HEK293T (cell line): Measurements from ENCODE around the gene ANO4.

Source experiments
- CTCF ChIA-PET: fragments of 350-600 bp; formaldehyde crosslinking; extraction: SDS; loops from one replicate; lab custom pipeline; 2021; ENCODE audit warnings: antibody characterized with exemption, inconsistent platforms; lab: Yijun Ruan, JAX
- POLR2A ChIA-PET: fragments of 350-600 bp; formaldehyde crosslinking; extraction: SDS; loops from one replicate; lab custom pipeline; 2020; ENCODE audit warnings: antibody characterized with exemption, inconsistent platforms; lab: Yijun Ruan, JAX
- DNase-seq: peaks from one replicate; pipeline ENCODE4 v3.0.0; 2012; ENCODE audit warnings: mixed read lengths; ENCODE audit errors: extremely low spot score
- ARNT ChIP-seq: fragments of 450-650 bp; IDR thresholded peaks from 2 replicates; pipeline ENCODE4 v1.6.1; 2017; ENCODE audit warnings: mild to moderate bottlenecking
- BHLHE40 ChIP-seq: fragments of 450-650 bp; IDR thresholded peaks from 2 replicates; pipeline ENCODE4 v1.6.1; 2016; ENCODE audit warnings: mild to moderate bottlenecking, moderate library complexity, borderline replicate concordance
- CTBP1 ChIP-seq: fragments of 450-650 bp; IDR thresholded peaks from 2 replicates; pipeline ENCODE4 v1.6.1; 2016; ENCODE audit warnings: borderline replicate concordance
- ELF4 ChIP-seq: fragments of 450-650 bp; IDR thresholded peaks from 2 replicates; pipeline ENCODE4 v1.6.1; 2017; ENCODE audit warnings: antibody characterized with exemption
- FOXA1 ChIP-seq: fragments of 450-650 bp; IDR thresholded peaks from 2 replicates; pipeline ENCODE4 v1.6.1; 2016; ENCODE audit warnings: mild to moderate bottlenecking
- FOXK2 ChIP-seq: fragments of 450-650 bp; IDR thresholded peaks from 2 replicates; pipeline ENCODE4 v1.6.1; 2016; ENCODE audit warnings: mild to moderate bottlenecking
- FOXM1 ChIP-seq: fragments of 450-650 bp; IDR thresholded peaks from 2 replicates; pipeline ENCODE4 v1.6.1; 2017; ENCODE audit warnings: mild to moderate bottlenecking, borderline replicate concordance
- HDGF ChIP-seq: fragments of 450-650 bp; IDR thresholded peaks from 2 replicates; pipeline ENCODE4 v1.6.1; 2017; ENCODE audit warnings: antibody characterized with exemption, borderline replicate concordance
- L3MBTL2 ChIP-seq: fragments of 450-650 bp; conservative IDR thresholded peaks from 2 replicates; pipeline ENCODE4 v1.6.1; 2016; ENCODE audit warnings: mild to moderate bottlenecking
- LEF1 ChIP-seq: fragments of 450-650 bp; IDR thresholded peaks from 2 replicates; pipeline ENCODE4 v1.6.1; 2017; ENCODE audit warnings: mild to moderate bottlenecking, borderline replicate concordance
- NFRKB ChIP-seq: fragments of 450-650 bp; IDR thresholded peaks from 2 replicates; pipeline ENCODE4 v1.6.1; 2016; ENCODE audit warnings: mild to moderate bottlenecking, moderate library complexity
- SP1 ChIP-seq: fragments of 450-650 bp; IDR thresholded peaks from 2 replicates; pipeline ENCODE4 v1.6.1; 2017
- SUZ12 ChIP-seq: fragments of 450-650 bp; IDR thresholded peaks from 2 replicates; pipeline ENCODE4 v1.6.1; 2016; ENCODE audit warnings: mild to moderate bottlenecking
- TARDBP ChIP-seq: fragments of 450-650 bp; IDR thresholded peaks from 2 replicates; pipeline ENCODE4 v1.6.1; 2016
- ZNF384 ChIP-seq: fragments of 450-650 bp; IDR thresholded peaks from 2 replicates; pipeline ENCODE4 v1.6.1; 2016
- TF ChIP-seq, protein P1 (sequence below): fragments of 450-650 bp; IDR thresholded peaks from 2 replicates; pipeline ENCODE4 v1.6.1; 2016

The ANO4 gene

DNA sequence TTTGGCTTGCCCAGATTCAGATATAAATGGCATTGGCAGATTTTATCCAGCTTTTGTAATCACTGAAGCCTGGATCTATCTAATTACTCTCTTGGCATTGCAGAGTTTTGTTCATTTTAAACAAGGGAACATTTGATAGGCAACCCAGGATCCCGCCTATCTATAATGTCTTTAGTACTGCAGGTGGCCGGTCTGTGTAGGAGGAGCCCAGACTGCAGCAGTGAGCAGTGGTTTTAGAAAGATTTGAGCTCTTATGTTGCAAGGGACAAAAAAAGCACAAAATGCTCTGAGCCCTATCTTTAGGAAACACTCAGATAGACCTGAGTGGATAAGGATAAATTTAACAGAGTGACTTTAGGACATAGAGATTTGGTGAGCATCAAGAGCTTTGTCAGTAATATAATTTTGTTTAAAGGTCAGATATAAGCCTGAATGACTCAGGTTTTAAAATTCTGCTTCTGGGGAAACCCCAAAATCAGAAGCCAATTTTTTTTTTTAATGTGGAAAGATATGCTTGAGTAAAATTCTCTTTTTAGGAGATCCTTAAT is 250.0 kb downstream of the ANO4 start:
- CTCF ChIA-PET, result no interaction called here
- DNase-seq, result no peak
- TF ChIP-seq L3MBTL2, result no peak
- TF ChIP-seq LEF1, result no peak
- TF ChIP-seq NFRKB, result no peak
- no peak for TF ChIP-seq SUZ12
- no peak for TF ChIP-seq FOXK2
- no peak for TF ChIP-seq HDGF
- no peak for TF ChIP-seq BHLHE40
- TF ChIP-seq FOXM1, result no peak
- no peak for TF ChIP-seq ZNF384
- no peak for TF ChIP-seq CTBP1
- TF ChIP-seq SP1, result no peak
- TF ChIP-seq ELF4, result no peak
- no peak for TF ChIP-seq TARDBP
- TF ChIP-seq, protein P1, sequence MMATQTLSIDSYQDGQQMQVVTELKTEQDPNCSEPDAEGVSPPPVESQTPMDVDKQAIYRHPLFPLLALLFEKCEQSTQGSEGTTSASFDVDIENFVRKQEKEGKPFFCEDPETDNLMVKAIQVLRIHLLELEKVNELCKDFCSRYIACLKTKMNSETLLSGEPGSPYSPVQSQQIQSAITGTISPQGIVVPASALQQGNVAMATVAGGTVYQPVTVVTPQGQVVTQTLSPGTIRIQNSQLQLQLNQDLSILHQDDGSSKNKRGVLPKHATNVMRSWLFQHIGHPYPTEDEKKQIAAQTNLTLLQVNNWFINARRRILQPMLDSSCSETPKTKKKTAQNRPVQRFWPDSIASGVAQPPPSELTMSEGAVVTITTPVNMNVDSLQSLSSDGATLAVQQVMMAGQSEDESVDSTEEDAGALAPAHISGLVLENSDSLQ, result no peak
- no peak for TF ChIP-seq FOXA1
- TF ChIP-seq ARNT, result no peak
- POLR2A ChIA-PET, result no interaction called here

DNA sequence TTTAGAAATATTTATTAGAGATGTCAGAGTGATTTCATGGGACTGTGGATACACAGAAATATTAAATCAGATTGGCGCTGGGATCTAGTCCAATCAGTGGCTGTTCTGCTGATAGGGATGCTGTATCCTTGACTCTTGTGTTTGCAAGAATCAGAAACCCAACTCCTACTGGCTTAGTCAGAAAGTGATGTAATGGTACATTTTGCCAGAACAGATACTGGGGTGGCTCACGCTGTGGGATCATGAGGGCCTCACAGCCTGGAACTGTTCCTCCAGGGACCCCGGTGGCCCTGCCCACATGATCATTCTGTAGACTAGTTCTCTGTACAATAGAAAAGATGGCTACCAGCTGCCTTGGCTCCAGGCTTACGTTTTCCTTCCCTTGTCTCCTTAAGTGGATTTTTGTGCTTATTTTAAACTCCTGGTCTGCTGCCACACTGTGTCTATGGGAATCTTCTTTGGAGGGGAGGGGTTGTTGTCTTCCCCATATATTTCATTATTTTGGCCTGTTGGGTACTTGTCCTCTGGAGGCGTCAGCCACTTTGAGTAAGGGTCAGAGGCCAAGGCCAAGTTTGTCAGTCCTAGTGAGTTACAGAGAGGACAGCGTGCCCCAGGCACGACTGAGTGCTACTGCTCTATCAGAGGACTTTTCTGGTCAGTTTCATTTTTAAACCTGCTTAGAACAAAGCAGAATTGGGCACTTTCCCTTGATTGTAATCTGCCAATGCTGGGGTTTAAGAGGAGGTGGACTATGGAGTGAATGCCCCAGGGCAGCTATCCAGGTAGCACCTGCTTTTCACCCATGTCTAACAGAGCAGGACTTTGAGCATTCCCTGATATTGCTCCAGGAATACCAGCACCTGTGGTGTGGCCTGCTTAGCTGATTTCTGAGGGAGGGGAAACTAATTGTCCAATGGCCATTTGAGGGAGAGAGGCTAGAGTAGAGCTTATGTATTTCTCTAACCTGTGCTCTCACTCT is 251.2 kb downstream of the ANO4 start:
- no peak for DNase-seq
- TF ChIP-seq ELF4 (no peak), HDGF (no peak), LEF1 (no peak), TARDBP (no peak), ARNT (no peak), FOXM1 (no peak), SUZ12 (no peak), L3MBTL2 (no peak), SP1 (no peak), FOXA1 (no peak), BHLHE40 (no peak), CTBP1 (no peak), NFRKB (no peak), FOXK2 (no peak)
- TF ChIP-seq, protein P1, result no peak
- ChIA-PET POLR2A (no interaction called here), CTCF (no interaction called here)

DNA sequence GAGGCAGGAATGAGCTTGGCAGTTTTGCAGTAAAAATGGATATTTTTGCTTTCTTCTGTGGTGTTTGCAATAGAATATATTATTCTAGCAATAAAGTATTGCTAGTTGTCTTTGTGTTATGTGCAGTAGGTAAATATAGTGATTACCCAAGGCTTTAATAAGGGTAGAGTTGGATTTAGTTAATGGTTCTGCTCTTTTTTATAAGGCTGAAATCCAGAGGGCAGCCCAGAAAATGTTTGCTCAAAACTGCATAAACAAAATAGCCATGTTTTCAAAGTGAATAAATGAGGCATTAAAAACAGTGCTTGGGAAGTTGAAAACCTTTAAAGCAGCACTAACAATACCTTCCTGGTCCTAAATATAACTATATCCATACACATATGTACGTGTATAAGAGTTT is 253.1 kb downstream of the ANO4 start:
- CTCF ChIA-PET, result no interaction called here
- TF ChIP-seq ELF4 (no peak), BHLHE40 (no peak), TARDBP (no peak), CTBP1 (no peak), SUZ12 (no peak), ARNT (no peak), L3MBTL2 (no peak), NFRKB (no peak), SP1 (no peak), LEF1 (no peak)
- no peak for DNase-seq

DNA sequence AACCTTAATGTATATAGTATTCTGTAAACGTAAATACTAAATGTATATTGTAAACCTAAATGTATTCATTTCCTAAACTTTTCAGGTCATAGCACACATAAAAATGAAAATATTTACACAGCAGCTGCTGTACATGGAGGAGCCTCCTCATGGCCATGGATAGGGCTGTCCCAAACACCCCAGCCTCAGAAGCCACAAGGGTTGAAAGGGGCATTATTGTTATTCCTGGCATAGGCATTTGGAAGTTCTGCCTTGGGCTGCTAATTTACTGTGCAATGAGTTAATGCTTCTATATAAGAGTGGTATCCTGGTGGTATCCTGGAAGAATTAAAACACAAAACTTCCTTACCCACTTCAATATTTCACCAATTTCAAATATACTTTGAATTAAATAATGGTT is 256.1 kb downstream of the ANO4 start:
- TF ChIP-seq TARDBP (no peak), LEF1 (no peak), NFRKB (no peak), ARNT (no peak), FOXK2 (no peak), FOXA1 (no peak), ELF4 (no peak), HDGF (no peak), ZNF384 (no peak), L3MBTL2 (no peak), FOXM1 (no peak)
- ChIA-PET POLR2A (no interaction called here), CTCF (no interaction called here)
- DNase-seq, result no peak

More for the DNA sequence above, 253.1 kb downstream of the ANO4 start:
- POLR2A ChIA-PET, result no interaction called here

DNA sequence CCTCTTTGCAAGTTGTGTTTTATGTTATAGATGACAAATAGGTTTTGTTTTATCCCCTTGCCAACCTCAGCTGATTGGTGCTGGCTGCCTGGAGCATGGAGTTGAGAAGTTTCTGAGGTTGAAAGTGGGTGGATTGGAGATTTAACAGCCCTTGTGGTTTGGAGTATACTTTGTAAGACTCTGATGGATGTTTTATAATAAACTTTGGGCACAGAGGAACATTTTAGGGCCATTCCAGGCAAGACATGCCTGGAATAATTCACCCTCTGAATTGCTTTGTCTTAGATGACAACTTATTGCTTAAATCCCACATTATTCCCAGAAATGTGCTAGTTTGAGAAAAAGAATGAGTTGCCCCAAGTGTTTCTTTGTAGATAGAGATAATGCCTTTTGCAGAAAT is 256.6 kb downstream of the ANO4 start:
- POLR2A ChIA-PET, result no interaction called here
- CTCF ChIA-PET, result no interaction called here
- DNase-seq, result no peak
- no peak for TF ChIP-seq FOXA1
- TF ChIP-seq NFRKB, result no peak
- TF ChIP-seq FOXM1, result no peak
- no peak for TF ChIP-seq BHLHE40
- no peak for TF ChIP-seq ARNT
- TF ChIP-seq SUZ12, result no peak
- TF ChIP-seq HDGF, result no peak
- TF ChIP-seq FOXK2, result no peak
- TF ChIP-seq, protein P1, result no peak
- no peak for TF ChIP-seq SP1
- TF ChIP-seq L3MBTL2, result no peak
- TF ChIP-seq ELF4, result no peak
- TF ChIP-seq CTBP1, result no peak
- TF ChIP-seq LEF1, result no peak
